Prostate gland (tissue), 2 donors: ENCODE measurements around the gene RTEL1. TPM values are rescaled to one million over a fixed set of nuclear protein-coding genes. Genes with fewer than 3 reads are reported as not detected.

Source experiments
- DNase-seq: peaks from one replicate; pipeline ENCODE4 v3.0.0-alpha.2; 2019; ENCODE audit warnings: low spot score
- H3K27ac ChIP-seq, 2 donors: fragments of 200-600 bp; sonication (generic); 2 replicates each; pipeline ENCODE4 v1.5.1; 2017 to 2019
- H3K27me3 ChIP-seq: fragments of 200-600 bp; sonication (generic); replicated peaks from 2 replicates; pipeline ENCODE4 v1.5.1; 2019; ENCODE audit not compliant: insufficient read depth
- H3K36me3 ChIP-seq, 2 donors: fragments of 200-600 bp; sonication (generic); 1 replicate in 1 of 2; 2 replicates in 1 of 2; pipeline versions ENCODE4 v1.5.1 to v1.8.1; 2017 to 2019
- H3K4me1 ChIP-seq: fragments of 200-600 bp; sonication (generic); replicated peaks from 2 replicates; pipeline ENCODE4 v1.5.1; 2019
- H3K4me3 ChIP-seq, 2 donors: fragments of 200-600 bp; sonication (generic); 2 replicates each; pipeline ENCODE4 v1.5.1; 2017 to 2019
- H3K9me3 ChIP-seq: fragments of 200-600 bp; sonication (generic); 2 replicates; pipeline ENCODE4 v1.5.1; 2017
- POLR2A ChIP-seq: fragments of 450-650 bp; IDR thresholded peaks from one replicate; pipeline ENCODE4 v1.6.1; 2016; ENCODE audit warnings: antibody characterized with exemption, mild to moderate bottlenecking
- POLR2AphosphoS5 ChIP-seq: sonication (generic); formaldehyde crosslinking; IDR thresholded peaks from one replicate; pipeline ENCODE4 v1.6.1; 2017; ENCODE audit warnings: antibody characterized with exemption
- WGBS: methylation state at CpG from one replicate; pipeline ENCODE4 v1.1.5; 2018; 5-methylcytosine and 5-hydroxymethylcytosine counted together
- intact Hi-C: fragments of 100-400 bp; cut with DNase I; formaldehyde crosslinking; loops from one replicate; pipeline ENCODE4 v1.14.2; 2022
- total RNA-seq, 2 donors: library from RNA; depleted of rRNA; stranded (reverse); fragments of >200 nt; gene quantifications; one replicate each; pipeline ENCODE4 v1.1.0, GENCODE V29; 2016
- TF ChIP-seq, protein P1 (sequence below), 4 experiments: fragments of 200-600 bp in 2 of 4; fragments of 450-650 bp in 2 of 4; sonication (generic) in 2 of 4; IDR thresholded peaks; 1 replicate in 3 of 4; 2 replicates in 1 of 4; pipeline ENCODE4 v1.5.1; 2016 to 2019; ENCODE audit warnings: antibody characterized with exemption in 4 of 4, mild to moderate bottlenecking in 2 of 4, moderate library complexity in 2 of 4

Gene RTEL1
- total RNA-seq, 2 donors from 2014 or later: 21.8 to 42.6 TPM

GRCh38 chr20:63693083-63693732 is 35.1 kb downstream of the RTEL1 start:
- WGBS: 88% methylated on average over 9 of the region's 10 CpGs
- DNase-seq: no peak
- H3K4me1 ChIP-seq: peaks cover 7% of the 10 kb centered on the region
- no peaks in the 10 kb centered on the region for H3K9me3 ChIP-seq
- TF ChIP-seq POLR2A (no peak), POLR2AphosphoS5 (no peak)
- TF ChIP-seq, protein P1, sequence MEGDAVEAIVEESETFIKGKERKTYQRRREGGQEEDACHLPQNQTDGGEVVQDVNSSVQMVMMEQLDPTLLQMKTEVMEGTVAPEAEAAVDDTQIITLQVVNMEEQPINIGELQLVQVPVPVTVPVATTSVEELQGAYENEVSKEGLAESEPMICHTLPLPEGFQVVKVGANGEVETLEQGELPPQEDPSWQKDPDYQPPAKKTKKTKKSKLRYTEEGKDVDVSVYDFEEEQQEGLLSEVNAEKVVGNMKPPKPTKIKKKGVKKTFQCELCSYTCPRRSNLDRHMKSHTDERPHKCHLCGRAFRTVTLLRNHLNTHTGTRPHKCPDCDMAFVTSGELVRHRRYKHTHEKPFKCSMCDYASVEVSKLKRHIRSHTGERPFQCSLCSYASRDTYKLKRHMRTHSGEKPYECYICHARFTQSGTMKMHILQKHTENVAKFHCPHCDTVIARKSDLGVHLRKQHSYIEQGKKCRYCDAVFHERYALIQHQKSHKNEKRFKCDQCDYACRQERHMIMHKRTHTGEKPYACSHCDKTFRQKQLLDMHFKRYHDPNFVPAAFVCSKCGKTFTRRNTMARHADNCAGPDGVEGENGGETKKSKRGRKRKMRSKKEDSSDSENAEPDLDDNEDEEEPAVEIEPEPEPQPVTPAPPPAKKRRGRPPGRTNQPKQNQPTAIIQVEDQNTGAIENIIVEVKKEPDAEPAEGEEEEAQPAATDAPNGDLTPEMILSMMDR (IDR thresholded peaks at IDR 0.05): no peak
- H3K4me3 ChIP-seq: no peak overlapping the region
- H3K27me3 ChIP-seq: no peaks in the 10 kb centered on the region
- intact Hi-C loops: no loop called here
- H3K27ac ChIP-seq: no peak overlapping the region
- H3K36me3 ChIP-seq: no peaks in the 10 kb centered on the region

DNA sequence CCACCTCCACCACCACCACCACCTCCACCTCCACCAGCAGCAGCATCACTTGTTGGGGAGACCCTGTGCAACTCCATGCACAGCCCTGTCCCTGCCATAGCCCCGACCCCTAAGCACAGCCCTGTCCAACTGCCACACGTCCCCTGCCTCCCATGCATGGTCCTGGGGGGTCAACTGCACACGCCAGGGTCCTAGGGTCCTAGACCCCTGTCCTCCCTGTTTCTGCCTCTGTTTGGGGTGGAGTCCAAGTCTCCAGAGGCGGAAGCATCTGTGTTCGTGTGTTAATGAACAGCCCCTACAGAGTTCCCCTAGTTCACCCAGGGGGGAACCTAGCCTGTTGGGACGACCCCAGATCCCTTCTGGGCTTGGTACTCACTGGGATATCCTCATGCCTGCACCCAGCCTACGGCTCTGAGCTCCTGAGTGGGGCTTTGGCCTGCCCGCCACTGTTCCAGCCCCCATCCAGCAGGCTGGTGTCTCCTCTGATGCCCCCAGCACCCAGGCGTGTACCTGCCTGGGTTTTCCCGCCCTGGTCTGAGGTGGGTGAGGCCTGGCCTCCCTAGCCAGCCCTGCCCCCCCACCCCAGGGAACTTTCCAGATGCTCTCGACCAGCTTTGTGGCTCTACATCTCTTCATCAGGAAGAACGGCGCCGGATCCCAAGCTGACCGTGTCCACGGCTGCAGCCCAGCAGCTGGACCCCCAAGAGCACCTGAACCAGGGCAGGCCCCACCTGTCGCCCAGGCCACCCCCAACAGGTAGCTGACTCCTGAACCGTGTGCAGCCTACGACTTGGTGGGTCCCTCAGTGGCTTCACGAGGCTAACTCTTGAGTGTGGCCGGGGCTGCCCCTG is 35.8 kb downstream of the RTEL1 start:
- Histone ChIP-seq H3K9me3 (no peaks in the 10 kb centered on the region), H3K27ac (no peak overlapping the region), H3K27me3 (no peaks in the 10 kb centered on the region), H3K36me3 (no peaks in the 10 kb centered on the region), H3K4me3 (no peak overlapping the region), H3K4me1 (peaks cover 7% of the 10 kb centered on the region)
- intact Hi-C loops: no loop called here
- 92% methylated on average over 20 of the region's 21 CpGs for WGBS
- DNase-seq: no peak
- TF ChIP-seq, protein P1 (IDR thresholded peaks at IDR 0.05): no peak
- TF ChIP-seq POLR2A: no peak
- TF ChIP-seq POLR2AphosphoS5: no peak

- peaks cover 7% of the 10 kb centered on the region for H3K4me1 ChIP-seq
- no peak for DNase-seq
- no peak overlapping the region for H3K27ac ChIP-seq
- WGBS: 49% methylated on average over 32 of the region's 37 CpGs
- H3K36me3 ChIP-seq: no peaks in the 10 kb centered on the region
- H3K9me3 ChIP-seq: no peaks in the 10 kb centered on the region
- H3K4me3 ChIP-seq: no peak overlapping the region
- no peaks in the 10 kb centered on the region for H3K27me3 ChIP-seq
- TF ChIP-seq POLR2AphosphoS5 (no peak), POLR2A (no peak)
- TF ChIP-seq, protein P1 (IDR thresholded peaks at IDR 0.05): no peak
- intact Hi-C loops: no loop called here
Measured at GRCh38 chr20:63694584-63695423, 36.7 kb downstream of the RTEL1 start.

GRCh38 chr20:63695424-63696305 is 37.6 kb downstream of the RTEL1 start:
- no peaks in the 10 kb centered on the region for H3K36me3 ChIP-seq
- no peaks in the 10 kb centered on the region for H3K27me3 ChIP-seq
- no peaks in the 10 kb centered on the region for H3K9me3 ChIP-seq
- 43% methylated on average over 25 of the region's 25 CpGs for WGBS
- no peak overlapping the region for H3K4me3 ChIP-seq
- intact Hi-C loops: no loop called here
- no peak for TF ChIP-seq POLR2AphosphoS5
- no peak for TF ChIP-seq POLR2A
- TF ChIP-seq, protein P1 (IDR thresholded peaks at IDR 0.05): no peak
- no peak for DNase-seq
- H3K4me1 ChIP-seq: peaks cover 7% of the 10 kb centered on the region
- no peak overlapping the region for H3K27ac ChIP-seq
